GM10847 (cell line): ENCODE measurements around the gene SCOC.

ENCODE experiments used
- POLR2A ChIP-seq: IDR thresholded peaks from 2 replicates; pipeline ENCODE4 v1.6.1; 2011; ENCODE audit not compliant: insufficient read length; ENCODE audit errors: extremely low read depth

The SCOC gene

GRCh38 chr4:140373328-140374129 is at the start of gene SCOC:
Gene SCOC (plus strand): TSS chr4:140373646. CDS start chr4:140379171, 5,525 bp downstream.
- TF ChIP-seq POLR2A = peak; percentile 37

- no peak for TF ChIP-seq POLR2A
Measured at GRCh38 chr4:140326395-140326993, 47.0 kb upstream of the SCOC start.

GRCh38 chr4:140330311-140330900 is 43.0 kb upstream of the SCOC start:
- TF ChIP-seq POLR2A = no peak

GRCh38 chr4:140331245-140331644 is 42.2 kb upstream of the SCOC start:
- no peak for TF ChIP-seq POLR2A

- no peak for TF ChIP-seq POLR2A
Measured at GRCh38 chr4:140331876-140332275, 41.6 kb upstream of the SCOC start.

GRCh38 chr4:140332734-140333133 is 40.7 kb upstream of the SCOC start:
- no peak for TF ChIP-seq POLR2A

- TF ChIP-seq POLR2A = no peak
Measured at GRCh38 chr4:140333523-140333922, 39.9 kb upstream of the SCOC start.

- TF ChIP-seq POLR2A = no peak
Measured at GRCh38 chr4:140335076-140335475, 38.4 kb upstream of the SCOC start.

GRCh38 chr4:140336730-140337129 is 36.7 kb upstream of the SCOC start:
- no peak for TF ChIP-seq POLR2A

- no peak for TF ChIP-seq POLR2A
Measured at GRCh38 chr4:140342620-140343019, 30.8 kb upstream of the SCOC start.

GRCh38 chr4:140343303-140343702 is 30.1 kb upstream of the SCOC start:
- TF ChIP-seq POLR2A = no peak

GRCh38 chr4:140344101-140344500 is 29.3 kb upstream of the SCOC start:
- no peak for TF ChIP-seq POLR2A

- TF ChIP-seq POLR2A = no peak
Measured at GRCh38 chr4:140344621-140345020, 28.8 kb upstream of the SCOC start.

GRCh38 chr4:140346136-140346535 is 27.3 kb upstream of the SCOC start:
- TF ChIP-seq POLR2A = no peak

- no peak for TF ChIP-seq POLR2A
Measured at GRCh38 chr4:140349816-140350215, 23.6 kb upstream of the SCOC start.
